ENCODE data around the gene C1QTNF6.

C1QTNF6 gene

GRCh38 chr22:37220543-37220981, 32.5 kb upstream of the C1QTNF6 start:
- Histone ChIP-seq H3K9me2 (replicated peaks; ENCODE audit: low read depth, low read length) (no peaks in the 10 kb centered on the region), H3K27me3 (ENCODE audit: insufficient read depth, low read length, poor library complexity, severe bottlenecking) (no peaks in the 10 kb centered on the region), H3K9me3 (ENCODE audit: insufficient read depth, low read depth, low read length) (no peaks in the 10 kb centered on the region), H2AFZ (ENCODE audit: low read length) (no peak overlapping the region), H3K9ac (ENCODE audit: low read depth, low read length, poor library complexity, severe bottlenecking) (no peak overlapping the region), H3K79me2 (ENCODE audit: insufficient read depth, low read length) (no peaks in the 10 kb centered on the region), H3K4me1 (ENCODE audit: insufficient read depth, low read length, poor library complexity, severe bottlenecking) (peaks cover 47% of the 10 kb centered on the region), H3F3A (ENCODE audit: low read depth) (0 out of 2 replicates have a peak, but pooled peaks cover 2% of the 10 kb centered on the region), H3K4me2 (ENCODE audit: low read depth, low read length, poor library complexity, severe bottlenecking) (no peak overlapping the region), H3K36me3 (ENCODE audit: insufficient read depth, low read length) (peaks cover 23% of the 10 kb centered on the region; the same call in 1 of the 2 replicates), H3K4me3 (ENCODE audit: low read length, poor library complexity, severe bottlenecking) (no peak overlapping the region), H4K20me1 (ENCODE audit: insufficient read depth, low read length, poor library complexity, severe bottlenecking) (peaks cover 3% of the 10 kb centered on the region)
- no peak for TF ChIP-seq CTCF (conservative IDR thresholded peaks at IDR 0.05; ENCODE audit: low read length)
- no peak for TF ChIP-seq EZH2phosphoT487 (IDR thresholded peaks at IDR 0.05; ENCODE audit: borderline replicate concordance)

GRCh38 chr22:37219533-37219932, 31.5 kb upstream of the C1QTNF6 start:
- Histone ChIP-seq H3K9me2 (replicated peaks; ENCODE audit: low read depth, low read length) (no peaks in the 10 kb centered on the region), H4K20me1 (ENCODE audit: insufficient read depth, low read length, poor library complexity, severe bottlenecking) (peaks cover 3% of the 10 kb centered on the region), H3K4me3 (ENCODE audit: low read length, poor library complexity, severe bottlenecking) (peak overlapping the region; percentile 39), H3K4me2 (ENCODE audit: low read depth, low read length, poor library complexity, severe bottlenecking) (peak overlapping the region; percentile 63), H3K27me3 (ENCODE audit: insufficient read depth, low read length, poor library complexity, severe bottlenecking) (no peaks in the 10 kb centered on the region), H3K36me3 (ENCODE audit: insufficient read depth, low read length) (peaks cover 13% of the 10 kb centered on the region; the same call in 1 of the 2 replicates), H2AFZ (ENCODE audit: low read length) (no peak overlapping the region), H3F3A (ENCODE audit: low read depth) (0 out of 2 replicates have a peak, but pooled peaks cover 2% of the 10 kb centered on the region), H3K9me3 (ENCODE audit: insufficient read depth, low read depth, low read length) (no peaks in the 10 kb centered on the region), H3K4me1 (ENCODE audit: insufficient read depth, low read length, poor library complexity, severe bottlenecking) (peaks cover 47% of the 10 kb centered on the region), H3K79me2 (ENCODE audit: insufficient read depth, low read length) (no peaks in the 10 kb centered on the region), H3K9ac (ENCODE audit: low read depth, low read length, poor library complexity, severe bottlenecking) (peak overlapping the region; percentile 44)
- no peak for TF ChIP-seq CTCF (conservative IDR thresholded peaks at IDR 0.05; ENCODE audit: low read length)
- no peak for TF ChIP-seq EZH2phosphoT487 (IDR thresholded peaks at IDR 0.05; ENCODE audit: borderline replicate concordance)

- Histone ChIP-seq H3K27me3 (ENCODE audit: insufficient read depth, low read length, poor library complexity, severe bottlenecking) (no peaks in the 10 kb centered on the region), H3K9ac (ENCODE audit: low read depth, low read length, poor library complexity, severe bottlenecking) (peak overlapping the region; percentile 44), H3K4me1 (ENCODE audit: insufficient read depth, low read length, poor library complexity, severe bottlenecking) (peaks cover 47% of the 10 kb centered on the region), H3K36me3 (ENCODE audit: insufficient read depth, low read length) (peaks cover 7% of the 10 kb centered on the region; the same call in 1 of the 2 replicates), H2AFZ (ENCODE audit: low read length) (no peak overlapping the region), H3K4me2 (ENCODE audit: low read depth, low read length, poor library complexity, severe bottlenecking) (peak overlapping the region; percentile 63), H3K4me3 (ENCODE audit: low read length, poor library complexity, severe bottlenecking) (peak overlapping the region; percentile 39), H4K20me1 (ENCODE audit: insufficient read depth, low read length, poor library complexity, severe bottlenecking) (peaks cover 3% of the 10 kb centered on the region), H3K9me2 (replicated peaks; ENCODE audit: low read depth, low read length) (no peaks in the 10 kb centered on the region), H3K9me3 (ENCODE audit: insufficient read depth, low read depth, low read length) (no peaks in the 10 kb centered on the region), H3K79me2 (ENCODE audit: insufficient read depth, low read length) (no peaks in the 10 kb centered on the region), H3F3A (ENCODE audit: low read depth) (0 out of 2 replicates have a peak, but pooled peaks cover 2% of the 10 kb centered on the region)
- TF ChIP-seq CTCF (conservative IDR thresholded peaks at IDR 0.05; ENCODE audit: low read length) (no peak), EZH2phosphoT487 (IDR thresholded peaks at IDR 0.05; ENCODE audit: borderline replicate concordance) (no peak)
Measured at GRCh38 chr22:37218771-37219411, 30.8 kb upstream of the C1QTNF6 start.

Measured in Loucy (cell line).